ENCODE data around the gene RASSF1. TPM values are rescaled to one million over a fixed set of nuclear protein-coding genes. Genes with fewer than 3 reads are reported as not detected.

The RASSF1 gene
- total RNA-seq, 1 experiment from 2014 or later = 15.8 TPM

DNA sequence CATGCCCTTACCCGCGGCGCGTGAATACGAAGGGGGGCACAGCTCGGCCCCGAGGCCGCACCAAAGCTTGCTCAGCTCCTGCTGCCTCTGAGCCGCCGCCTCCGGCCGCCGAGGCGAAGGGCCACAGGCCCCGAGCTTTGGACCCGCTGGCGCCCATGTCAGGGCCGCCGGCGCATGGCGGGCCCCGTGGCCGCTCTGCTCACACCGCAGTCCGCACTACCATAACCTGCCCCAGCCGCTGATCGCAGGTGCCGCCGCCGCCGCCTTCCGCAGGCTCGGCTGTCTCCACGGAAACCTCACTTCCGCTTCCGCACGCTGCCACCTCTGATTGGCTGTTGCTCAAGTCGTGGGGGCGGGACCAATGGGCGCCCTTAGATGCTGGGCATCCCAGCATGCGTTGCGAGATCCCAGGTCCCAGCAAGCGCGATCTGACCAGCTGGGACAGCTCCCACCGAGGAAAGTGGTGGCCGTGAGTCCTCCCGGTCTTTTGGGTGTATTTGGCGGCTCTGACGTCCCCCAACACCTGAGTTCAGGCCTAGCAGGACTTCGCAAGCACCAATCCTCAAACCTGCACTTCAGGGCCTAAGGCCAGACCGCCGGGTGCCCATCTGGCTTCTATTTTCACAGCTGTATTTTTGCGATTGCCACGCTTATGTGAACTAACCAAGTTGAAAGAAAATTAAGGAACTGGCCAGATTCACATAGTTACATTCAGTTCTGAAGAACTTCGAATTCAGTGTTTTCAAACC lies 12.5 kb downstream of the RASSF1 start, which contains the start of gene TUSC2:
Gene TUSC2 (minus strand): TSS at position 281 of the 749 bp plus-strand sequence. CDS start 124 bp downstream, at position 157.
- H3K27me3 ChIP-seq (ENCODE audit: insufficient read depth, low read length) = no peaks in the 10 kb centered on the region
- H4K8ac ChIP-seq (replicated peaks; ENCODE audit: insufficient read length, low read depth, low read length) = no peak within 1 kb of the TSS
- H3K9me3 ChIP-seq (ENCODE audit: control insufficient read depth, low read depth, low read length) = no peaks in the 10 kb centered on the region
- DNase-seq = peak; percentile 97
- H4K91ac ChIP-seq (ENCODE audit: insufficient read length, low read depth, low read length) = no peak within 1 kb of the TSS
- H3K4me3 Mint-ChIP-seq = peak within 1 kb of the TSS; percentile 88 to 96
- no peak within 1 kb of the TSS for H2AFZ ChIP-seq (ENCODE audit: low read length)
- no peak within 1 kb of the TSS for H3K23ac ChIP-seq (ENCODE audit: insufficient read length, low read depth, low read length)
- H2BK15ac ChIP-seq (ENCODE audit: low read depth, low read length) = no peak within 1 kb of the TSS
- H2BK5ac ChIP-seq (ENCODE audit: insufficient read length, low read length) = no peak within 1 kb of the TSS
- peak within 1 kb of the TSS; percentile 25; the same call in 1 of the 2 replicates for H3K14ac ChIP-seq (ENCODE audit: insufficient read depth, low read length)
- no peaks in the 10 kb centered on the region; the same call in 1 of the 2 replicates for H3K27me3 Mint-ChIP-seq (ENCODE audit: low read depth)
- peaks cover 22 to 59% (median 42%) of the 10 kb centered on the region in 3 experiments; a peak in 6 of 7 replicates for H3K36me3 Mint-ChIP-seq (ENCODE audit: insufficient read depth in 1 of 3, low read depth in 3 of 3)
- no peak within 1 kb of the TSS for H2BK20ac ChIP-seq (ENCODE audit: low read depth, low read length, poor library complexity, severe bottlenecking)
- H3K27ac ChIP-seq (ENCODE audit: insufficient read length, low read depth, low read length) = no peak within 1 kb of the TSS
- H4K5ac ChIP-seq (ENCODE audit: insufficient read length, low read depth, low read length) = no peak within 1 kb of the TSS
- H2AK5ac ChIP-seq (ENCODE audit: insufficient read length, low read length) = no peak within 1 kb of the TSS
- peak within 1 kb of the TSS; percentile 40 to 94 (median 68); a peak in 5 of 7 replicates for H3K27ac Mint-ChIP-seq
- no peak for TF ChIP-seq CTCF (conservative IDR thresholded peaks at IDR 0.05)
- WGBS (ENCODE audit: extremely low coverage, insufficient read length, low lambda C conversion rate) = no CpG with 5 or more reads among the region's 55 CpGs
- no peaks in the 10 kb centered on the region for H3K9me3 Mint-ChIP-seq
- H2BK12ac ChIP-seq (ENCODE audit: insufficient read length, low read depth, low read length) = no peak within 1 kb of the TSS
- no peak within 1 kb of the TSS for H3K4ac ChIP-seq (ENCODE audit: low read depth, low read length)
- peaks cover 9% of the 10 kb centered on the region for H3K23me2 ChIP-seq (ENCODE audit: insufficient read length, low read depth, low read length, poor library complexity, severe bottlenecking)
- H3K79me2 ChIP-seq (ENCODE audit: insufficient read depth, low read length) = peaks cover 4% of the 10 kb centered on the region; the same call in 1 of the 2 replicates
- H3K79me1 ChIP-seq (ENCODE audit: insufficient read depth, low read depth, low read length, poor library complexity, severe bottlenecking) = peaks cover 6% of the 10 kb centered on the region
- H4K20me1 ChIP-seq (ENCODE audit: control insufficient read depth, insufficient read depth, insufficient read length) = no peaks in the 10 kb centered on the region
- H3K56ac ChIP-seq (ENCODE audit: insufficient read length, low read depth, low read length) = no peak within 1 kb of the TSS
- H2BK120ac ChIP-seq (ENCODE audit: low read depth, low read length, poor library complexity, severe bottlenecking) = no peak within 1 kb of the TSS
- H3K9ac ChIP-seq (ENCODE audit: extremely low read depth, insufficient read length, low read length) = peak within 1 kb of the TSS; percentile 84
- peaks cover 2% of the 10 kb centered on the region; the same call in 1 of the 2 replicates for H3K4me1 ChIP-seq (ENCODE audit: insufficient read depth, low read length)
- H3K18ac ChIP-seq (ENCODE audit: insufficient read length, low read depth, low read length) = no peak within 1 kb of the TSS
- H3K4me2 ChIP-seq (ENCODE audit: insufficient read depth, insufficient read length, low read length) = peak within 1 kb of the TSS; percentile 94
- no peak within 1 kb of the TSS for H3T11ph ChIP-seq (ENCODE audit: low read length)
- peaks cover 10 to 25% of the 10 kb centered on the region in 2 experiments for H3K4me1 Mint-ChIP-seq
